VCaP (cell line): ENCODE results near the gene MYO16.

ENCODE experiments used
- H3K27ac ChIP-seq: fragments of 450-650 bp; 2 replicates; pipeline ENCODE4 v1.5.1; 2017
- TF ChIP-seq, protein P1 (sequence below): fragments of 450-650 bp; conservative IDR thresholded peaks from 2 replicates; pipeline ENCODE4 v1.5.1; 2017; ENCODE audit warnings: mild to moderate bottlenecking, moderate library complexity

The MYO16 gene

DNA sequence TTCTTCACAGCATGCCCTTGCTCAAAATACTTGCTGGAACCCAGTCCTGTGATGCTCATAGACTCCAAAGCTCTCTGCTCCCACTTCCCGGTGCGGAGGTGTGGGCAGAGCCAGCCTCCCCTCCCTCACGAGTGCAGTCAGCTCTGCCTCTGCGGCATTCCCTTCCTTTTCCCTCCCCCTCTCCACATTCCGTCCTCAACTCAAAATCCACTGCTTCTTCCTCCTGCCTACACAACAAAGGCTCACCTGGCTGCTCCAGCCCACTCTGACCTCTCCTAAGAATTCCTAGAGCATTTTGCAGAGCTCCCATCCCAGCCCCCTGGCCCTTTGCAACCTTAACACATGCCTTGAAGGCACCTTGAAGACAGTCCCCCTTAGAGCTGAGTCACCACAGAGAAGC, 527.9 kb downstream of the MYO16 start:
- H3K27ac ChIP-seq: no peak overlapping the region
- TF ChIP-seq, protein P1, sequence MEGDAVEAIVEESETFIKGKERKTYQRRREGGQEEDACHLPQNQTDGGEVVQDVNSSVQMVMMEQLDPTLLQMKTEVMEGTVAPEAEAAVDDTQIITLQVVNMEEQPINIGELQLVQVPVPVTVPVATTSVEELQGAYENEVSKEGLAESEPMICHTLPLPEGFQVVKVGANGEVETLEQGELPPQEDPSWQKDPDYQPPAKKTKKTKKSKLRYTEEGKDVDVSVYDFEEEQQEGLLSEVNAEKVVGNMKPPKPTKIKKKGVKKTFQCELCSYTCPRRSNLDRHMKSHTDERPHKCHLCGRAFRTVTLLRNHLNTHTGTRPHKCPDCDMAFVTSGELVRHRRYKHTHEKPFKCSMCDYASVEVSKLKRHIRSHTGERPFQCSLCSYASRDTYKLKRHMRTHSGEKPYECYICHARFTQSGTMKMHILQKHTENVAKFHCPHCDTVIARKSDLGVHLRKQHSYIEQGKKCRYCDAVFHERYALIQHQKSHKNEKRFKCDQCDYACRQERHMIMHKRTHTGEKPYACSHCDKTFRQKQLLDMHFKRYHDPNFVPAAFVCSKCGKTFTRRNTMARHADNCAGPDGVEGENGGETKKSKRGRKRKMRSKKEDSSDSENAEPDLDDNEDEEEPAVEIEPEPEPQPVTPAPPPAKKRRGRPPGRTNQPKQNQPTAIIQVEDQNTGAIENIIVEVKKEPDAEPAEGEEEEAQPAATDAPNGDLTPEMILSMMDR: no peak

DNA sequence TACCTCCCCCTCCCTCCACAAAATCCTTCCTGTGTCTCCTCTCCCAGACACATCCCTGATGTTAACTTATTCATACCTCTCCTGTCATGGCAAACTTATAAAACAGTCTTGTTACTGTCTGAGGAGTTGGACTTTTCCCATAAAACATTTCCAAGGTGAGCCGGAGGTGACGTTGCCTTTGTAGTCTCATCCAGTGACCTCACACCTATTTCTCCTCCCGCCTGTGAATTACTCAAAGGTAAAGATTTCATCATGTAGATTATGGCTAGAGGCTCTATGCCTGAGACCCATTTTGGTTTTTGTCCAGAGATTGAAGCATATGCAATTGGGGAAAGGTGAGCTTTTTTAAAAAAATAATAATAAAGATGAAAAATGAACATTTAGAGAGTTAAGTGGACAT, 529.0 kb downstream of the MYO16 start:
- no peak overlapping the region for H3K27ac ChIP-seq
- TF ChIP-seq, protein P1: no peak

DNA sequence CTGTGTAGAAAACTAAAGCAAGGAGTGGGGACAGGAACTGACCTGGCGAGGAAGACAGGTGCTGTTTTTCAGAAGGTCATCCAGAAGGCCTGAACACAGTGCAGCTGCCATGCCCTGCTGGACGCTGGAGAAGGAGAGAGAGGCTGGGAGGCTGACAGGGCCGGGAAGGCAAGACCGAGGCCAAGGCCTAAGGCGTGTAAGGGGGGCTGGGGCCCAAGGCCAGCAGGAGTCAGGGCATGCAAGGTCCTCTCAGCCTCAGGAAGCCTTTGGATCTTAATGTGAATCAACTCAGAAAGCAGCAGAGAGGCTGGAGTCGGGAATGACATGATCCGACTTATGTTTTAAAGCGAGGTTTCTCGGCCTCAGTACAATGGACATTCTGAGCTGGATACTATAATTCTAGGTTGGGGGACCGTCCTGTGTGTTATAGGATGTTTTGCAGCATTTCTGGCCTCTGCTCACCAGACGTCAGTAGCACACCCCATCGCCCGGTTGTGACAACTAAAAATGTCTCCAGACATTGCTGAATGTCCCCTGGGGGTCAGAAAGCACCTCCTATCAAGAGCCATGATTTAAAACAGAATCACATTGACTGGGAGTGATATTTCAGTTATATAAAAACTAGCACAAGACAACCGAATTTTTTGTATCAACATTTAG, 530.4 kb downstream of the MYO16 start:
- H3K27ac ChIP-seq: no peak overlapping the region
- TF ChIP-seq, protein P1: 0 out of 2 replicates have a peak, but pooled peaks have one; percentile 6

DNA sequence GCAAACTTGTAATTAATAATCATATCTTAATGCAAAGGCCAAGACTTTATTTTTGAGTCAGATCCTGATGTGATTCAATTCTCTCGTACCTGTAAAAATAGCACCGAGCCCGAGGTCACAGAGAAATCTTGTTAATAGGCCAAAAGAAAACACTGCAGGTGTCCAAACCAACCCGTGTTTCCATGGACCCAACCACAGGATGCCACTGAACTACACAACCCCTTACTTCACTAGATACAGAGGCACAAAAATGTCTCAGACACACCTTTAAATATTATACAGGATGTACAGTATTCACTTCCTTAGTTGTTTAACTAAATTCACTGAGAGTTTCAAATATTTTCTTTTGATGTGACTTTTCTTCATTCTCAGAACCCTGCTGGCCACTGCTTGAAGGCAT, 530.9 kb downstream of the MYO16 start:
- H3K27ac ChIP-seq: no peak overlapping the region

DNA sequence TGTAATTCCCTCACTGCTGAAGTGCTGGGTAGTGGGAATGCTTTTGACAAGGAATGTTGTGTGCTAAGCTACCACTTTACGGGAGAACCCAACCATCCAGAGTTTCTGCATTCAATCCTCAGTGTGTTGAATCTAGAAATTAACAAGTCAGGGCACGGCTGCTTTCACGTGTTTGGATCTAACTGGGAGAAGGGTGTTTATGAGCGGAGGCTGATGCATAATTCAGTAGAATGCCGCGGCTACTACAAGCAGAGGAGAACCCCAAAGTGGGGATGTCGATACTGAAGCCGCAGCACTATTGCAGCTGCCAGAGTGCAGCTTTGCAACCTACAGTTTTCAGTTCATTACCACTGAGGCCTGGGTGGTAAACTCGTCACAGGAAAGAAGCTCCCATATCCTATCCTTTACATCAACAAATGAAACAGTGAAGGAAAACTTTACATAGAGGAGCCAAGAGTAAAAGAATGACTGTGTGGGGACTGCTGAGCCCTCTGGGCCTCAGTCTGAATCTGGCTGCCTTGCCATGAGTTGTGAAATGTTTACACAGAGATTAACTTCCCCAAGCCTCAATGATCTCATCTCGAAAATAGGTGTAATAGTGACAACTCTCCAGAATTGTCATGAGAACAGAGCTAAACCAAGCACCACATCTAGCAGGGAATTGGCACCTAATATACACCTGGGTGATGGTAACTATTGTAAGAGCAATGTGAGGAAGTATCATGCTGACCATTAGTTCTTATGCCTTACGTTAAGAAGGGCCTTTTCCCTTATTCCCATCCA, 531.7 kb downstream of the MYO16 start:
- no peak overlapping the region for H3K27ac ChIP-seq
- TF ChIP-seq, protein P1: no peak

More for the DNA sequence above, 530.9 kb downstream of the MYO16 start:
- TF ChIP-seq, protein P1: no peak

DNA sequence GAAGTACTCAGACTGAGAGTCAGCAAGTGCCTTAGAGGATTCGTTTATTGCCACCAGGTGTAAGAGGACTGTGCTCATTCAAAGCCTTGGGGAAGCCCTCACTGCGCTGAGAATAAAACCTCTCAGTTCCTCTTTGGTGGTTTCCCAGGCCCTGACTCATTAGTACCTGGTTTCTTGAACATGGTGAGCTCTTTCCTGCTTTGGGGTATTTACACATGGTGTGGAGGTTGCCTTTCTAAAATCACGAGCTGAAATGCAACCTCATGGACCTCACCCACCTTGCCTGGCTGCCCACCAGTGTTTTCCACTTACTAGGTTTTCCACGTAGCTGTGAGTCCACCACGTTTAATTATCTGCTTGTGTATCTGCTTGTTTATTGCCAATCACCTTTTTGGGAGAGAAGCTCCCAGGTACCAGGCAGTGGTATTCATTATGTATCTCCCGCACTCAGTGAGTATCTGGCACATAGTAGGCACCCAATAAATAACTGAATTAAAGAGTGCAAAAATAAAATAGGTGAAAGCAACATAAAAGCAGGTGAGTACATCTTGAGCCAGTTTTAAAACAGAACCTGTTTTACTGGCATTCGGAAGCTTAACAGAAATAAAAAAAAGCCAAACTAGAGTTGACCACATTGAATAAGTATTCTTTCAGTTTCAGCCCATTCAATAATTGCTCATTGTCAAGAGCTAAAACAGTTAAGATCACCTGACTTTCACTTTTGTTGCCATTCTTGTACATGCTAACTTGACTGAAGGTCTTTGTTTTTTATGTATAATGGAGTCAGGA, 533.0 kb downstream of the MYO16 start:
- H3K27ac ChIP-seq: no peak overlapping the region
- TF ChIP-seq, protein P1: no peak

DNA sequence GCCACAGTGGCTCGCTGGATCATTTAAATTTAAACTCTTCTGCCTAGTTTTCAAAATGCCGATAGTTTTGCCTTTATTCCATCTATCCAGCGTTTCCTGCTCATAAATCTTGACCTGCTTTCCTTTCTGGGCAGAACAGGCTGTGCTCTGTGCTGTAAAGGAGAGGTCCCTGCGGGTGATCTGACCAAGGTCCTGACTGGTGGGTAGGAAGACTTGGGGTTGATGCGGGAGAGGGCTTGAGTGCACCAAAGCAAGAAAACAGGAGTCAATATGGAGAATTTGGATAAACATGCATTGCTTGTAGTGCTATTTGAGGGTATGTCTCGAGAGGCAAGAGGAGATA, 533.6 kb downstream of the MYO16 start:
- TF ChIP-seq, protein P1: no peak
- H3K27ac ChIP-seq: no peak overlapping the region
